ENCODE results near the gene EPB41L4A.

- TF ChIP-seq CTCF (IDR thresholded peaks at IDR 0.05) (no peak), POLR2A (IDR thresholded peaks at IDR 0.05) (no peak), POLR2AphosphoS5 (IDR thresholded peaks at IDR 0.05) (no peak)
Measured at GRCh38 chr5:112331892-112332291, 87.2 kb downstream of the EPB41L4A start.

Measured in breast epithelium (tissue), 3 donors.